ENCODE data around the gene ARID2. TPM values are rescaled to one million over a fixed set of nuclear protein-coding genes. Genes with fewer than 3 reads are reported as not detected.

Gene ARID2
- total RNA-seq, 4 donors from 2014 or later, result 22.9 to 39.9 (median 33.8) TPM

GRCh38 chr12:45687081-45688015 lies 42.2 kb upstream of the ARID2 start:
- intact Hi-C loops (cut with DNase I; ENCODE audit: low total_unique reads) (no loop called here), in situ Hi-C loops (cut with MboI; ENCODE audit: low pct_ligation_motif_present in 1 of 4, low pct_unique_long_range_greater_than_20kb in 1 of 4, low sequenced_read_pairs in 3 of 4) (no loop called here)
- Histone ChIP-seq H3K4me3 (no peak overlapping the region), H3K4me1 (no peaks in the 10 kb centered on the region), H3K27ac (no peak overlapping the region), H3K36me3 (no peaks in the 10 kb centered on the region), H3K27me3 (no peaks in the 10 kb centered on the region), H3K9me3 (no peaks in the 10 kb centered on the region)
- WGBS, 2 donors (ENCODE audit: low coverage in 1 of 2), result 96 to 100% methylated on average over 1 of the region's 1 CpG
- DNase-seq, result no peak
- TF ChIP-seq POLR2AphosphoS5 (IDR thresholded peaks at IDR 0.05) (no peak), EP300 (IDR thresholded peaks at IDR 0.05; ENCODE audit: low read depth) (no peak), POLR2A (IDR thresholded peaks at IDR 0.05) (no peak)
- TF ChIP-seq, protein P1, sequence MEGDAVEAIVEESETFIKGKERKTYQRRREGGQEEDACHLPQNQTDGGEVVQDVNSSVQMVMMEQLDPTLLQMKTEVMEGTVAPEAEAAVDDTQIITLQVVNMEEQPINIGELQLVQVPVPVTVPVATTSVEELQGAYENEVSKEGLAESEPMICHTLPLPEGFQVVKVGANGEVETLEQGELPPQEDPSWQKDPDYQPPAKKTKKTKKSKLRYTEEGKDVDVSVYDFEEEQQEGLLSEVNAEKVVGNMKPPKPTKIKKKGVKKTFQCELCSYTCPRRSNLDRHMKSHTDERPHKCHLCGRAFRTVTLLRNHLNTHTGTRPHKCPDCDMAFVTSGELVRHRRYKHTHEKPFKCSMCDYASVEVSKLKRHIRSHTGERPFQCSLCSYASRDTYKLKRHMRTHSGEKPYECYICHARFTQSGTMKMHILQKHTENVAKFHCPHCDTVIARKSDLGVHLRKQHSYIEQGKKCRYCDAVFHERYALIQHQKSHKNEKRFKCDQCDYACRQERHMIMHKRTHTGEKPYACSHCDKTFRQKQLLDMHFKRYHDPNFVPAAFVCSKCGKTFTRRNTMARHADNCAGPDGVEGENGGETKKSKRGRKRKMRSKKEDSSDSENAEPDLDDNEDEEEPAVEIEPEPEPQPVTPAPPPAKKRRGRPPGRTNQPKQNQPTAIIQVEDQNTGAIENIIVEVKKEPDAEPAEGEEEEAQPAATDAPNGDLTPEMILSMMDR (IDR thresholded peaks at IDR 0.05), result no peak

GRCh38 chr12:45688183-45688582 lies 41.3 kb upstream of the ARID2 start:
- Histone ChIP-seq H3K4me3 (no peak overlapping the region), H3K27me3 (no peaks in the 10 kb centered on the region), H3K9me3 (no peaks in the 10 kb centered on the region), H3K4me1 (no peaks in the 10 kb centered on the region), H3K36me3 (no peaks in the 10 kb centered on the region), H3K27ac (no peak overlapping the region)
- intact Hi-C loops (cut with DNase I; ENCODE audit: low total_unique reads), result no loop called here
- in situ Hi-C loops (cut with MboI; ENCODE audit: low pct_ligation_motif_present in 1 of 4, low pct_unique_long_range_greater_than_20kb in 1 of 4, low sequenced_read_pairs in 3 of 4), result no loop called here
- TF ChIP-seq POLR2AphosphoS5 (IDR thresholded peaks at IDR 0.05), result no peak
- TF ChIP-seq, protein P1 (IDR thresholded peaks at IDR 0.05), result no peak
- TF ChIP-seq POLR2A (IDR thresholded peaks at IDR 0.05), result no peak
- no peak for TF ChIP-seq EP300 (IDR thresholded peaks at IDR 0.05; ENCODE audit: low read depth)
- DNase-seq, result no peak

DNA sequence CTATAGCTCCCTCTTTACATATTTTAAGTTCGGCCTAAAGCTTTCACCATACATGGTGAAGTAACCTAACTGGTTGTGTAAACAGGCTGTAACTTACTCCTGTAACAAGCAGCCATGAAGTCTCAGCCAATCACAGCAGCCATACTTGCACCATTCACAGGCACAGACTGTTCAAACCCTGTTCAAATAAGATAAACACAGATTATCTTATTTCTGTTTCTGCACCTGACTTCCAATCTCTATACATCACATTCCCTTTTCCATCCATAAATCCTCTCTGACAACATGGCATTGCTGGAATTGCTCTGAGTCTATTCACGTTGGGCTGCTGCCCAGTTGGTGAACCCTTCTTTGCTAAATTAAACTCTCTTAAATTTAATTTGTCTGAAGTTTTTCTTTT lies 34.5 kb upstream of the ARID2 start:
- in situ Hi-C loops (cut with MboI; ENCODE audit: low pct_ligation_motif_present in 1 of 4, low pct_unique_long_range_greater_than_20kb in 1 of 4, low sequenced_read_pairs in 3 of 4) (no loop called here), intact Hi-C loops (cut with DNase I; ENCODE audit: low total_unique reads) (no loop called here)
- DNase-seq, result no peak
- Histone ChIP-seq H3K36me3 (no peaks in the 10 kb centered on the region), H3K27ac (no peak overlapping the region), H3K4me1 (no peaks in the 10 kb centered on the region), H3K4me3 (no peak overlapping the region), H3K9me3 (no peaks in the 10 kb centered on the region), H3K27me3 (no peaks in the 10 kb centered on the region)
- WGBS, 2 donors (ENCODE audit: low coverage in 1 of 2), result 64 to 83% methylated on average over 2 of the region's 2 CpGs
- TF ChIP-seq POLR2AphosphoS5 (IDR thresholded peaks at IDR 0.05) (no peak), POLR2A (IDR thresholded peaks at IDR 0.05) (no peak), EP300 (IDR thresholded peaks at IDR 0.05; ENCODE audit: low read depth) (no peak)
- TF ChIP-seq, protein P1 (IDR thresholded peaks at IDR 0.05), result no peak

- no peak for DNase-seq
- no peak for TF ChIP-seq EP300 (IDR thresholded peaks at IDR 0.05; ENCODE audit: low read depth)
- TF ChIP-seq POLR2A (IDR thresholded peaks at IDR 0.05), result no peak
- TF ChIP-seq POLR2AphosphoS5 (IDR thresholded peaks at IDR 0.05), result no peak
- TF ChIP-seq, protein P1 (IDR thresholded peaks at IDR 0.05), result no peak
- H3K9me3 ChIP-seq, result no peaks in the 10 kb centered on the region
- in situ Hi-C loops (cut with MboI; ENCODE audit: low pct_ligation_motif_present in 1 of 4, low pct_unique_long_range_greater_than_20kb in 1 of 4, low sequenced_read_pairs in 3 of 4), result no loop called here
- H3K27me3 ChIP-seq, result no peaks in the 10 kb centered on the region
- intact Hi-C loops (cut with DNase I; ENCODE audit: low total_unique reads), result no loop called here
- no peaks in the 10 kb centered on the region for H3K36me3 ChIP-seq
- H3K4me3 ChIP-seq, result no peak overlapping the region
- no peaks in the 10 kb centered on the region for H3K4me1 ChIP-seq
- H3K27ac ChIP-seq, result no peak overlapping the region
Measured at GRCh38 chr12:45695606-45696005, 33.9 kb upstream of the ARID2 start.

Data from transverse colon (tissue), 4 donors.